ENCODE data around the gene UNC13C.

UNC13C gene

GRCh38 chr15:54514601-54515000, 536.4 kb downstream of the UNC13C start:
- H3K4me3 ChIP-seq (ENCODE audit: control insufficient read depth, low read depth, low read length) = no peak overlapping the region
- no peak for DNase-seq (ENCODE audit: low read depth)
- TF ChIP-seq, protein P1, sequence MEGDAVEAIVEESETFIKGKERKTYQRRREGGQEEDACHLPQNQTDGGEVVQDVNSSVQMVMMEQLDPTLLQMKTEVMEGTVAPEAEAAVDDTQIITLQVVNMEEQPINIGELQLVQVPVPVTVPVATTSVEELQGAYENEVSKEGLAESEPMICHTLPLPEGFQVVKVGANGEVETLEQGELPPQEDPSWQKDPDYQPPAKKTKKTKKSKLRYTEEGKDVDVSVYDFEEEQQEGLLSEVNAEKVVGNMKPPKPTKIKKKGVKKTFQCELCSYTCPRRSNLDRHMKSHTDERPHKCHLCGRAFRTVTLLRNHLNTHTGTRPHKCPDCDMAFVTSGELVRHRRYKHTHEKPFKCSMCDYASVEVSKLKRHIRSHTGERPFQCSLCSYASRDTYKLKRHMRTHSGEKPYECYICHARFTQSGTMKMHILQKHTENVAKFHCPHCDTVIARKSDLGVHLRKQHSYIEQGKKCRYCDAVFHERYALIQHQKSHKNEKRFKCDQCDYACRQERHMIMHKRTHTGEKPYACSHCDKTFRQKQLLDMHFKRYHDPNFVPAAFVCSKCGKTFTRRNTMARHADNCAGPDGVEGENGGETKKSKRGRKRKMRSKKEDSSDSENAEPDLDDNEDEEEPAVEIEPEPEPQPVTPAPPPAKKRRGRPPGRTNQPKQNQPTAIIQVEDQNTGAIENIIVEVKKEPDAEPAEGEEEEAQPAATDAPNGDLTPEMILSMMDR (conservative IDR thresholded peaks at IDR 0.05; ENCODE audit: control insufficient read depth, insufficient read depth, low read depth, low read length) = no peak

DNA sequence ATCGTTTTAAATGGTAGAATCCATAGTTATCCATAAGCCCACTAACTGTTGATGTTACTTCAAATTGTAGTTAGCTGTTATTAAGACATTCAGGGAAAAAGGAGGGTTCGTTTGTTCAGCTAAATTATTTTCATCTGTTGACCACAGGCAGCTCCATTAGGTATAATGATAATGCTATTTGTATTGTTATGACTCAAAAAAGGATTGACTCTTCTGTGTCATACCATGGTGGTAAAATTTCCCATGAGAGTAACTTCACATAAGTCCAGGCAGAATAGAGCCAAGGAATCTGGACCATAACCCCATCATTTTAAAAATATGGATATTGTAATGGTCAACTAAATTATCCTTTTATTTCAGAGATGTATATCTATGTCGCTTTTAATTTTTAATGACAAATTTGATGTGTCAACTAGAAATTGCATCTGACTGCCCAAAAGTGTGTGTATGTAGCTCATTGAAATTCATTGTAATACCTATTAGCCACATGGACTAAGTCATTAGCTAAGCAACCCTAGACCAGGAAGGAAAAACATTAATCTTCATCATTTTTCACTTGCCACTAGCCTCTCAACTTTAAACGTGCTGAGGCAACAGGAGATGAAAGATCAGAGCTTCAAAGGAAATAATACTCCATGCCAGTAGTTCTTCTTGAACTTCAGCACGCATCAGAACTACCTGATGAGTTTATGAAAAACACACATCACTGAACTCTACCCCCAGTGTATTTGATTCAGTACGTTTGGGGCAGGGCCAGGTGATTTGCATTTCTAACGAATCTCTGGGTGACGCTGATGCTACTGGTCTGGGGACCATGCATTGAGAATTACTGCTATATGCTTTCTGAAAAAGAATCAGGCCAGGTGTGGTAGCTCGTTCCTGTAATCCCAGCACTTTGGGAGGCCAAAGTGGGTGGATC, 537.7 kb downstream of the UNC13C start:
- no peak for DNase-seq (ENCODE audit: low read depth)
- TF ChIP-seq, protein P1 (conservative IDR thresholded peaks at IDR 0.05; ENCODE audit: control insufficient read depth, insufficient read depth, low read depth, low read length) = no peak
- H3K4me3 ChIP-seq (ENCODE audit: control insufficient read depth, low read depth, low read length) = no peak overlapping the region

GRCh38 chr15:54517366-54517765, 539.1 kb downstream of the UNC13C start:
- no peak overlapping the region for H3K4me3 ChIP-seq (ENCODE audit: control insufficient read depth, low read depth, low read length)
- TF ChIP-seq, protein P1 (conservative IDR thresholded peaks at IDR 0.05; ENCODE audit: control insufficient read depth, insufficient read depth, low read depth, low read length) = no peak
- DNase-seq (ENCODE audit: low read depth) = no peak

GRCh38 chr15:54518156-54518882, 540.1 kb downstream of the UNC13C start:
- no peak overlapping the region for H3K4me3 ChIP-seq (ENCODE audit: control insufficient read depth, low read depth, low read length)
- TF ChIP-seq, protein P1 (conservative IDR thresholded peaks at IDR 0.05; ENCODE audit: control insufficient read depth, insufficient read depth, low read depth, low read length) = no peak
- DNase-seq (ENCODE audit: low read depth) = no peak

DNA sequence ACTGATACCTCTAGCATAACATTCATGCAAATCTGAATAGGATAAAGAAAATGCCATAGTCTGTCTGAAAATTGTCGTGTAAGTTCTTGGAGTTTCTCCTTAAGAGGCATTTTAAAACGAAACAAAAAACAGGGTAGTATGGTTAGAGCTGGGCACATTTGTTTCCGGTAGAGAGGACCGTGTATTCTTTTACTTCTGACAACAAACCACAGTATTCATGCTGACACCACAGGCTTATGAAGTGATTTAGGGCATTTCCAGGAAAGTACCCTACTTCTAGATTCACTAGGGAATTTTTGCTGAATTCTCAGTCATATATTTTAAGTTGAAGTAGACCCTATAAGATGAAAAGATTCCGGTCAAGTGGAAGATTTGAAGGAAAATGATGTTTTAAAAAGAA, 541.3 kb downstream of the UNC13C start:
- TF ChIP-seq, protein P1 (conservative IDR thresholded peaks at IDR 0.05; ENCODE audit: control insufficient read depth, insufficient read depth, low read depth, low read length) = no peak
- no peak for DNase-seq (ENCODE audit: low read depth)
- H3K4me3 ChIP-seq (ENCODE audit: control insufficient read depth, low read depth, low read length) = no peak overlapping the region

DNA sequence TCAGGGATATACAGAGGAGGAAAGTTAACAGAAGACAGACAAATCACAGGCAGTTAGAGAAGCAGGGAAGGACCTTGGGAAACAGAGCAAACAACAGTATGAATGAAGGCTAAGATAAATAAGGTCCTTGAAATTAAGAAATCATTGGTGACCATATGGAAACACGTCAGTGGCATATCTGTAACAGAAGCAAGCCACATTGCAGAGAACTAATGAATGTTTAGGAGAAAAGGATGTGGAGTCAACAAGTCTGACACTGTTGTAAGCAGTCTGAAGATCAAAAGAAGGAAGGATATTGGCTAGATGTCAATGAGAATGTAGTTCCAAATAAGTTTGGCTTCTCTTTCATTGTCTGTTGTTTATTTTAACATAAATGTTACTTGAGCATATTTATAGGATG, 542.4 kb downstream of the UNC13C start:
- TF ChIP-seq, protein P1 (conservative IDR thresholded peaks at IDR 0.05; ENCODE audit: control insufficient read depth, insufficient read depth, low read depth, low read length) = no peak

More for the DNA sequence above, 542.4 kb downstream of the UNC13C start:
- H3K4me3 ChIP-seq (ENCODE audit: control insufficient read depth, low read depth, low read length) = no peak overlapping the region
- DNase-seq (ENCODE audit: low read depth) = no peak
